ENCODE results near the gene SF1. TPM values are rescaled to one million over a fixed set of nuclear protein-coding genes. Genes with fewer than 3 reads are reported as not detected.

SF1 gene
- total RNA-seq, 1 experiment from 2014 or later: 360 TPM

DNA sequence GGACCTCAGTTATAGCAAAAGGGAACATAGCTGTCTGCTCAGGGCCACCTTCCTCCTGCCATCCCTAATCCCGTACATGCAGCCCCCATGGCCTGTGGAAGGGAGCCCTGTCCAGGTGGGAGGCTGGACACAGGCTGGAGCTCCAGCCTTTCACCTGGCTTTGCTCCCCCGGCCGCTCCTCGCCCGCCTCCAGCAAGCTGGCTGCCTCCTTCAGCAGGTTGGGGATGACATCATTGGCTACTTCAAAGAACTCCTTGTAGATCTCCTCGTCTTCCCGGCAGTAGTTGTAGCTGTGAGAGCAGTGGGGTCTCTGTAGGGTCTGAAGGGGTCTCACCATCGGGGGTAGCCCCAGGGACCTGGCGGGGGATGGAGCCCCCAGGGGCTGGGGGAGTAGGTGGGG is 27.1 kb upstream of the SF1 start:
- DNase-seq (ENCODE audit: low read depth, low spot score) (no peak), ATAC-seq (no peak)
- ChIA-PET CTCF (no interaction called here), POLR2A (interaction anchor here (0.6 kb wide), 1 partner anchor 171 kb away, joined by 3 read pairs; no protein-coding TSS in a partner anchor)
- Histone ChIP-seq H3K36me3 (ENCODE audit: control insufficient read depth, insufficient read depth, low read length) (no peaks in the 10 kb centered on the region; the same call in 1 of the 2 replicates), H3K4me1 (ENCODE audit: control insufficient read depth, insufficient read depth, low read length) (peaks cover 23% of the 10 kb centered on the region), H3K27ac (ENCODE audit: low read length) (no peak overlapping the region), H3K9me3 (ENCODE audit: control insufficient read depth, insufficient read depth, low read depth, low read length) (no peaks in the 10 kb centered on the region), H3K27me3 (ENCODE audit: control insufficient read depth, insufficient read depth, low read length) (no peaks in the 10 kb centered on the region), H3K4me3 (ENCODE audit: low read depth in 2 of 2, low read length in 2 of 2) (no peak overlapping the region)
- TF ChIP-seq POLR2AphosphoS5 (IDR thresholded peaks at IDR 0.05; ENCODE audit: low read depth, low read length) (no peak), TCF7L2 (IDR thresholded peaks at IDR 0.05; ENCODE audit: low read depth, low read length) (no peak)
- TF ChIP-seq, protein P1, sequence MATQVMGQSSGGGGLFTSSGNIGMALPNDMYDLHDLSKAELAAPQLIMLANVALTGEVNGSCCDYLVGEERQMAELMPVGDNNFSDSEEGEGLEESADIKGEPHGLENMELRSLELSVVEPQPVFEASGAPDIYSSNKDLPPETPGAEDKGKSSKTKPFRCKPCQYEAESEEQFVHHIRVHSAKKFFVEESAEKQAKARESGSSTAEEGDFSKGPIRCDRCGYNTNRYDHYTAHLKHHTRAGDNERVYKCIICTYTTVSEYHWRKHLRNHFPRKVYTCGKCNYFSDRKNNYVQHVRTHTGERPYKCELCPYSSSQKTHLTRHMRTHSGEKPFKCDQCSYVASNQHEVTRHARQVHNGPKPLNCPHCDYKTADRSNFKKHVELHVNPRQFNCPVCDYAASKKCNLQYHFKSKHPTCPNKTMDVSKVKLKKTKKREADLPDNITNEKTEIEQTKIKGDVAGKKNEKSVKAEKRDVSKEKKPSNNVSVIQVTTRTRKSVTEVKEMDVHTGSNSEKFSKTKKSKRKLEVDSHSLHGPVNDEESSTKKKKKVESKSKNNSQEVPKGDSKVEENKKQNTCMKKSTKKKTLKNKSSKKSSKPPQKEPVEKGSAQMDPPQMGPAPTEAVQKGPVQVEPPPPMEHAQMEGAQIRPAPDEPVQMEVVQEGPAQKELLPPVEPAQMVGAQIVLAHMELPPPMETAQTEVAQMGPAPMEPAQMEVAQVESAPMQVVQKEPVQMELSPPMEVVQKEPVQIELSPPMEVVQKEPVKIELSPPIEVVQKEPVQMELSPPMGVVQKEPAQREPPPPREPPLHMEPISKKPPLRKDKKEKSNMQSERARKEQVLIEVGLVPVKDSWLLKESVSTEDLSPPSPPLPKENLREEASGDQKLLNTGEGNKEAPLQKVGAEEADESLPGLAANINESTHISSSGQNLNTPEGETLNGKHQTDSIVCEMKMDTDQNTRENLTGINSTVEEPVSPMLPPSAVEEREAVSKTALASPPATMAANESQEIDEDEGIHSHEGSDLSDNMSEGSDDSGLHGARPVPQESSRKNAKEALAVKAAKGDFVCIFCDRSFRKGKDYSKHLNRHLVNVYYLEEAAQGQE (IDR thresholded peaks at IDR 0.05; ENCODE audit: insufficient read depth in 1 of 2, low read depth in 2 of 2, low read length in 1 of 2): no peak
- BruUV-seq (replicated peaks): no TSS peak
- intact Hi-C loops (cut with micrococcal nuclease; ENCODE audit: unreplicated experiment): no loop called here
- in situ Hi-C loops (cut with HindIII; ENCODE audit: low pct_unique_long_range_greater_than_20kb, low sequenced_read_pairs): no loop called here

DNA sequence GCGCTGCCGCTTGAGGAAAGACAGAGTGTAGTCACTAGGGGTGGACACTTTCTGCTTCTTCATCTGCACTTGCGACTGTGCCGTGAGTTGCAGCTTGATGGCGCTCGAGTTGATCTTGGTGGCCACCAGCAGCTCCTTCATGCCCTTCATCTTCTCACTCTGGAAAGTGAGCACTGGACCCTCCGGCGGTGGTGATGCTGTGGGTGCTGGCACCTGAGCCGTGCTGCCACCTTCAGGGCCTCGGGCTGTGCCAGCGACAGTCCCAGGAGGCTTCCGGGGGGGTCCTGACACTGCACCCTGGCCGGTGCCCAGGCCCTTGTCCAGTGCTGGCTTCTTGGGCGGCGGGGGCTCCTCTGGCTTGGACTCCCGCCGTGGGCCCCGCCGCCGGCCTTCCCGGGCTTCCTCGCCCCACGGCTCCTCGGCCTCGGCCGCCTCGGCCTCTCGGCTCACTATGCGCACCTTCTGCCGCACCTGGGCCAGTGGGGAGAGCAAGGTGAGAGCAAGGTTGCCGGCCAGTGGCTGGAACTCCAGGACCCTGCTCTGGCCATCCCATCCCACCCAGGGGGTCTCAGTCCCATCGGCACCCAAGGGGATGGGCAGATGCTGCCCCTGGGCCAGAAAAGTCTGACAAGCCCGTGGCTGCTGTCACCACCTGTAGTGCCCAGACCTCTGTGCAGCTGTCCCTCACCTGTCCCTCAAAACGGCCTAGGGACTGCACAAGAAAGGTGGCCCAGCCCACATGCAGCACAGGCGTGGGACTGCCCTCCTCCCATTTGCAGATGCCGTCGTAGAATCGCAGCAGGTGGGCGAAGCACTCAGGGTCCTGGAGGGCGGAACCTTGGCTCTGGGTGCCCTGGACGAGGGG is 26.2 kb upstream of the SF1 start:
- ChIA-PET POLR2A (interaction anchor here (0.8 kb wide), 1 partner anchor 30 kb away, joined by 3 read pairs; no protein-coding TSS in a partner anchor), CTCF (no interaction called here)
- Histone ChIP-seq H3K4me3 (ENCODE audit: low read depth in 2 of 2, low read length in 2 of 2) (peak overlapping the region in 1 of 2 experiments; percentile 86; a peak in 2 of 4 replicates), H3K27ac (ENCODE audit: low read length) (peak overlapping the region; percentile 74), H3K36me3 (ENCODE audit: control insufficient read depth, insufficient read depth, low read length) (no peaks in the 10 kb centered on the region; the same call in 1 of the 2 replicates), H3K9me3 (ENCODE audit: control insufficient read depth, insufficient read depth, low read depth, low read length) (no peaks in the 10 kb centered on the region), H3K4me1 (ENCODE audit: control insufficient read depth, insufficient read depth, low read length) (peaks cover 23% of the 10 kb centered on the region), H3K27me3 (ENCODE audit: control insufficient read depth, insufficient read depth, low read length) (no peaks in the 10 kb centered on the region)
- TF ChIP-seq, protein P2, sequence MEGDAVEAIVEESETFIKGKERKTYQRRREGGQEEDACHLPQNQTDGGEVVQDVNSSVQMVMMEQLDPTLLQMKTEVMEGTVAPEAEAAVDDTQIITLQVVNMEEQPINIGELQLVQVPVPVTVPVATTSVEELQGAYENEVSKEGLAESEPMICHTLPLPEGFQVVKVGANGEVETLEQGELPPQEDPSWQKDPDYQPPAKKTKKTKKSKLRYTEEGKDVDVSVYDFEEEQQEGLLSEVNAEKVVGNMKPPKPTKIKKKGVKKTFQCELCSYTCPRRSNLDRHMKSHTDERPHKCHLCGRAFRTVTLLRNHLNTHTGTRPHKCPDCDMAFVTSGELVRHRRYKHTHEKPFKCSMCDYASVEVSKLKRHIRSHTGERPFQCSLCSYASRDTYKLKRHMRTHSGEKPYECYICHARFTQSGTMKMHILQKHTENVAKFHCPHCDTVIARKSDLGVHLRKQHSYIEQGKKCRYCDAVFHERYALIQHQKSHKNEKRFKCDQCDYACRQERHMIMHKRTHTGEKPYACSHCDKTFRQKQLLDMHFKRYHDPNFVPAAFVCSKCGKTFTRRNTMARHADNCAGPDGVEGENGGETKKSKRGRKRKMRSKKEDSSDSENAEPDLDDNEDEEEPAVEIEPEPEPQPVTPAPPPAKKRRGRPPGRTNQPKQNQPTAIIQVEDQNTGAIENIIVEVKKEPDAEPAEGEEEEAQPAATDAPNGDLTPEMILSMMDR (IDR thresholded peaks at IDR 0.05): no peak
- no peak for TF ChIP-seq POLR2AphosphoS5 (IDR thresholded peaks at IDR 0.05; ENCODE audit: low read depth, low read length)
- no peak; the same call in 1 of the 2 replicates for TF ChIP-seq TCF7L2 (IDR thresholded peaks at IDR 0.05; ENCODE audit: low read depth, low read length)
- no peak for TF ChIP-seq SIN3A (IDR thresholded peaks at IDR 0.05; ENCODE audit: borderline replicate concordance, insufficient read depth, low read depth, low read length)
- ATAC-seq (no peak), DNase-seq (ENCODE audit: low read depth, low spot score) (no peak)
- intact Hi-C loops (cut with micrococcal nuclease; ENCODE audit: unreplicated experiment) (no loop called here), in situ Hi-C loops (cut with HindIII; ENCODE audit: low pct_unique_long_range_greater_than_20kb, low sequenced_read_pairs) (no loop called here)
- BruUV-seq (replicated peaks): no TSS peak
